ENCODE measurements around the gene PPP2R5D. TPM values are rescaled to one million over a fixed set of nuclear protein-coding genes. Genes with fewer than 3 reads are reported as not detected.

The PPP2R5D gene
- total RNA-seq, 3 donors from 2014 or later = 35.9 to 45.0 (median 38.8) TPM

- intact Hi-C loops (cut with DNase I, micrococcal nuclease) = no loop called here
- H3K4me1 ChIP-seq (ENCODE audit: low read depth) = no peaks in the 10 kb centered on the region
- no peak for TF ChIP-seq CTCF (IDR thresholded peaks at IDR 0.05)
- H3K9me3 ChIP-seq = no peaks in the 10 kb centered on the region
- no peak for ATAC-seq
- H3K4me3 ChIP-seq = no peak overlapping the region
- H3K36me3 ChIP-seq (ENCODE audit: low read depth) = no peaks in the 10 kb centered on the region
- no peak for DNase-seq
These were observed 13.3 kb upstream of the PPP2R5D start for GRCh38 chr6:42970871-42971612.

GRCh38 chr6:42971746-42972327 is 12.5 kb upstream of the PPP2R5D start:
- ATAC-seq (no peak), DNase-seq (no peak)
- Histone ChIP-seq H3K9me3 (no peaks in the 10 kb centered on the region), H3K4me1 (ENCODE audit: low read depth) (no peaks in the 10 kb centered on the region), H3K36me3 (ENCODE audit: low read depth) (no peaks in the 10 kb centered on the region), H3K4me3 (no peak overlapping the region)
- intact Hi-C loops (cut with DNase I, micrococcal nuclease) = no loop called here
- TF ChIP-seq CTCF (IDR thresholded peaks at IDR 0.05) = no peak

GRCh38 chr6:42973926-42974325 is 10.4 kb upstream of the PPP2R5D start:
- Histone ChIP-seq H3K9me3 (no peaks in the 10 kb centered on the region), H3K36me3 (ENCODE audit: low read depth) (no peaks in the 10 kb centered on the region), H3K4me1 (ENCODE audit: low read depth) (peaks cover 11% of the 10 kb centered on the region), H3K4me3 (no peak overlapping the region)
- TF ChIP-seq CTCF (IDR thresholded peaks at IDR 0.05) = no peak
- ATAC-seq = no peak
- intact Hi-C loops (cut with DNase I, micrococcal nuclease) = no loop called here
- no peak for DNase-seq

- intact Hi-C loops (cut with DNase I, micrococcal nuclease) = no loop called here
- H3K9me3 ChIP-seq = no peaks in the 10 kb centered on the region
- peaks cover 14% of the 10 kb centered on the region for H3K4me1 ChIP-seq (ENCODE audit: low read depth)
- DNase-seq (no peak), ATAC-seq (no peak)
- H3K4me3 ChIP-seq = no peak overlapping the region
- no peak for TF ChIP-seq CTCF (IDR thresholded peaks at IDR 0.05)
- no peaks in the 10 kb centered on the region for H3K36me3 ChIP-seq (ENCODE audit: low read depth)
These were observed 9.4 kb upstream of the PPP2R5D start for GRCh38 chr6:42974919-42975505.

GRCh38 chr6:42978487-42978838 is 5.9 kb upstream of the PPP2R5D start:
- peak; percentile 42 to 69 (median 68) for DNase-seq
- Histone ChIP-seq H3K4me3 (peak overlapping the region; percentile 69), H3K4me1 (ENCODE audit: low read depth) (peaks cover 14% of the 10 kb centered on the region), H3K9me3 (no peaks in the 10 kb centered on the region), H3K36me3 (ENCODE audit: low read depth) (no peaks in the 10 kb centered on the region)
- ATAC-seq = peak; percentile 64
- intact Hi-C loops (cut with DNase I, micrococcal nuclease) = no loop called here
- TF ChIP-seq CTCF (IDR thresholded peaks at IDR 0.05) = no peak
